ENCODE results near the gene PCDH20. TPM values are rescaled to one million over a fixed set of nuclear protein-coding genes. Genes with fewer than 3 reads are reported as not detected.

The PCDH20 gene, protein sequence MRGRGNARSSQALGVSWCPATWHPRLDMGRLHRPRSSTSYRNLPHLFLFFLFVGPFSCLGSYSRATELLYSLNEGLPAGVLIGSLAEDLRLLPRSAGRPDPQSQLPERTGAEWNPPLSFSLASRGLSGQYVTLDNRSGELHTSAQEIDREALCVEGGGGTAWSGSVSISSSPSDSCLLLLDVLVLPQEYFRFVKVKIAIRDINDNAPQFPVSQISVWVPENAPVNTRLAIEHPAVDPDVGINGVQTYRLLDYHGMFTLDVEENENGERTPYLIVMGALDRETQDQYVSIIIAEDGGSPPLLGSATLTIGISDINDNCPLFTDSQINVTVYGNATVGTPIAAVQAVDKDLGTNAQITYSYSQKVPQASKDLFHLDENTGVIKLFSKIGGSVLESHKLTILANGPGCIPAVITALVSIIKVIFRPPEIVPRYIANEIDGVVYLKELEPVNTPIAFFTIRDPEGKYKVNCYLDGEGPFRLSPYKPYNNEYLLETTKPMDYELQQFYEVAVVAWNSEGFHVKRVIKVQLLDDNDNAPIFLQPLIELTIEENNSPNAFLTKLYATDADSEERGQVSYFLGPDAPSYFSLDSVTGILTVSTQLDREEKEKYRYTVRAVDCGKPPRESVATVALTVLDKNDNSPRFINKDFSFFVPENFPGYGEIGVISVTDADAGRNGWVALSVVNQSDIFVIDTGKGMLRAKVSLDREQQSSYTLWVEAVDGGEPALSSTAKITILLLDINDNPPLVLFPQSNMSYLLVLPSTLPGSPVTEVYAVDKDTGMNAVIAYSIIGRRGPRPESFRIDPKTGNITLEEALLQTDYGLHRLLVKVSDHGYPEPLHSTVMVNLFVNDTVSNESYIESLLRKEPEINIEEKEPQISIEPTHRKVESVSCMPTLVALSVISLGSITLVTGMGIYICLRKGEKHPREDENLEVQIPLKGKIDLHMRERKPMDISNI
- total RNA-seq: not detected

DNA sequence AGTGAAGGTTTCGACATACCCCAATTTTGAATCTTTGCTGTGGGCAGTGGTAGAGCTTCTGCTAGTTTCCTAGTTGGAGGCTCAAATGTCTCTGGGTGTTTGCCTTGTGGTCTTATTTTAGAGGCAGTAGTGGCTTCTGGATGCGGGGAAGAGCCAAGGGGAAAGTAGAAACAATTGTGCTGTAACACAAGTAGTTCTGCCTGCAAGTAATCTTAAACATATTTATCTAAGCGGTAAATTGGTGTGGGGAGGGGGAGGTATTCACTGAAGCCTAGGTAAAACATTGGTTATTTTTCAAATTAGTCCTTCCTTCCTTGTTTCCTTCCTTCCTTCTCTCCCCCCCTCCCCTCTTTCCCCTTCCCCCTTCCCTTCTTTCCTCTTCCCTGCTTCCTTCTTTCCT, at the start of gene PCDH20:
TSS of gene PCDH20 (minus strand) at position 101 of the 400 bp plus-strand sequence. CDS start 691 bp downstream, outside the sequence.
- H3K27ac Mint-ChIP-seq: no peak within 1 kb of the TSS
- peaks cover 36% of the 10 kb centered on the region for H3K27me3 Mint-ChIP-seq
- no peaks in the 10 kb centered on the region for H3K9me3 Mint-ChIP-seq
- ATAC-seq (replicated peaks): no peak
- H3K4me1 Mint-ChIP-seq: no peaks in the 10 kb centered on the region
- H3K36me3 Mint-ChIP-seq (ENCODE audit: low read depth): no peaks in the 10 kb centered on the region
- H3K4me3 Mint-ChIP-seq: no peak within 1 kb of the TSS

DNA sequence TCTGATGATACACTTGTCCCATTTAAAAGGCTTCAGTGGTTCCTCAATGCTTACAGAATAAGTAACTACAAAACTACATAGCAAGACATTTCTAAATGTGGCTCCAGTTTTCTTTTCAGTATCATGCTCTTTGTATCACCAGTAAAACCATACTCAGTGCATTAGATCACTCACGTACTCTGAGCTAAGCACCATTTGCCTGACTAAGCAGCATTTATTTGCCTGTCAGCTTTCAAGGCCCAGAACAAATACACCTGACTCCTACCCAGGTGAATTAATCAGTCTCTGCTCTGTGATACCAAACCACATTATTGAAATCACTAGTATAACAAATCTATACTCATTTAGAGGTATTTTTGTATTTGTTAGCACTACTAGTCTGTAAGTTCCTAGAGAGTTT, 47.4 kb upstream of the PCDH20 start:
- Mint-ChIP-seq H3K36me3 (ENCODE audit: low read depth) (no peaks in the 10 kb centered on the region), H3K27ac (no peak overlapping the region)
- no peak for ATAC-seq (replicated peaks)

DNA sequence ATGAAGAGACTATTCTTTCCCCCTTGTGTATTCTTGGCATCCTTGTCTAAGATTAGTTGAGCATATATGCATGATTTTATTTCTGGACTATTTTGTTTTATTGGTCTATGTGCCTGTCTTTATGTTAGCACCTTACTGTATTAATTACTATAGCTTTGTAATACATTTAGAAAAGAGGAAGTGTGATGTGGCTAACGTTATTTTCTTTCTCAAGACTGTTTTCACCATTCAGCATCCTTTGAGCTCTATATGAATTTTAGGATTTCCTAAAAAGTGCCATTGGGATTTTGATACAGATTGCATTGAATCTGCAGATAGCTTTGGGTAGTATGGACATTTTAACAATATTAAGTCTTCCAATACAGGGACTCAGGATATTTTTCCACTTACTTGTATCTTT, 37.5 kb upstream of the PCDH20 start:
- no peaks in the 10 kb centered on the region for H3K4me1 Mint-ChIP-seq
- H3K27ac Mint-ChIP-seq: no peak overlapping the region
- no peaks in the 10 kb centered on the region for H3K36me3 Mint-ChIP-seq (ENCODE audit: low read depth)
- ATAC-seq (replicated peaks): no peak
- no peak overlapping the region for H3K4me3 Mint-ChIP-seq
- H3K9me3 Mint-ChIP-seq: peaks cover 4% of the 10 kb centered on the region
- H3K27me3 Mint-ChIP-seq: no peaks in the 10 kb centered on the region

More for the DNA sequence above, 47.4 kb upstream of the PCDH20 start:
- Mint-ChIP-seq H3K4me3 (no peak overlapping the region), H3K4me1 (no peaks in the 10 kb centered on the region), H3K27me3 (no peaks in the 10 kb centered on the region), H3K9me3 (peaks cover 12% of the 10 kb centered on the region)

DNA sequence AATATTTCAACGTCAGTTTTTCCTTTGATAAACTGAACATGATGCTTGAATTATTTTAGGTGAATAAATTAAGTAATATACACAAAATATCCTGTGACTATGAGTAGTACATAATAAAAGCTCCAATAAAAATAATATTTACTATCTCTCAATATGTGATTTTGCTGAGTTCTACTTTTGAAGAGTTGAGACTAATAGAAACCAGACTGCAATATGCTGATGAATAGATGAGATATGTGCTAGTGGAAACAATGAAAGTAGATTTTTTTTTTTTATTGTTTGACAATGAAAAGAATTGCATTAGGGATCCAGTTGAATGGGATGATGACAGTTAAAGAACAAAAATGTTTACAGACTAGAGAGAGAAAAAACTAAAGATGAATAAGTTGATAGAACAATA, 16.4 kb upstream of the PCDH20 start:
- Mint-ChIP-seq H3K4me3 (no peak overlapping the region), H3K4me1 (no peaks in the 10 kb centered on the region), H3K36me3 (ENCODE audit: low read depth) (no peaks in the 10 kb centered on the region), H3K9me3 (peaks cover 6% of the 10 kb centered on the region), H3K27ac (no peak overlapping the region), H3K27me3 (no peaks in the 10 kb centered on the region)
- ATAC-seq (replicated peaks): no peak

DNA sequence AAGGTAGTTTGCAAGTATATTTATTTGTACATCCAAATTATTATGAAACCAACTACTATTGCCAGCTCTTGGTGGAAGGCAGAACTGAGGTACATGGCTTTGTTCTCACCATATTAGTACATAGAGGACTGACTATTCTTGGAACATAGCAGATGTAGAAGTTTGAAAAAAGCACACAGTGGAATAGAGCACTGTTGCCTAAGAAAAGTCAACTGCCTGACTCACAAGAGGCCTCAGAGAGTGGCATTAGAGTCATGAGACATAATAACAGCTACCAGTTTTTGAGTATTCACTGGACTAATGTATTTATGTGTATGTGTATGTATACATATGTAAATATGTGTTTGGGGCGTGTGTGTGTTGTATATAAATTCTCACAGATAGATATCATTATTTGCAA, 8.3 kb upstream of the PCDH20 start:
- no peaks in the 10 kb centered on the region for H3K27me3 Mint-ChIP-seq
- H3K27ac Mint-ChIP-seq: no peak overlapping the region
- no peaks in the 10 kb centered on the region for H3K4me1 Mint-ChIP-seq
- no peak overlapping the region for H3K4me3 Mint-ChIP-seq
- H3K36me3 Mint-ChIP-seq (ENCODE audit: low read depth): no peaks in the 10 kb centered on the region
- ATAC-seq (replicated peaks): no peak
- peaks cover 9% of the 10 kb centered on the region for H3K9me3 Mint-ChIP-seq

DNA sequence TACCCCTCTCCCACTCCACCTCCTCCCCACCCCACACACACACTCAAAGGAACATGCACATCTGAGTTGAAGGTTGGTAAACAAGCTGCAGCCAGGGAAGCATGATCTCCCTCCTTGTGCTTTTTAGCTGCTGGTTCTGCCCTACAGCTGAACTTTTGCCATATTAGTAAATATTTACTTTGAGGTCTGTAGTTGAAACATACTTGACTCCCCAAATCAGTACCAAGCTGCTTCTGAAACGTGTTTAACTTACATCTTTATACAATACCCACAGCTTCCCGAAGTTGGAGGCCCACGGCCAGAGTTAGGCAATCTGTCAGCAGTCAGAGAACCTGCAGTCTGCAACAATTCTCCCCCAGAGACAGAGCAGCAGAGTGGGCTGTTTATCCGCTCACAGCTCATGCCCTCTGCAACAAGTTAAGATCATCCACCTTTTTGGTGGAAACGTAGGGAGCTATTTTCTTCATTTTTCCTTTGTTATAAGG, 1.5 kb upstream of the PCDH20 start:
- Mint-ChIP-seq H3K4me1 (no peaks in the 10 kb centered on the region), H3K27me3 (peaks cover 36% of the 10 kb centered on the region)

DNA sequence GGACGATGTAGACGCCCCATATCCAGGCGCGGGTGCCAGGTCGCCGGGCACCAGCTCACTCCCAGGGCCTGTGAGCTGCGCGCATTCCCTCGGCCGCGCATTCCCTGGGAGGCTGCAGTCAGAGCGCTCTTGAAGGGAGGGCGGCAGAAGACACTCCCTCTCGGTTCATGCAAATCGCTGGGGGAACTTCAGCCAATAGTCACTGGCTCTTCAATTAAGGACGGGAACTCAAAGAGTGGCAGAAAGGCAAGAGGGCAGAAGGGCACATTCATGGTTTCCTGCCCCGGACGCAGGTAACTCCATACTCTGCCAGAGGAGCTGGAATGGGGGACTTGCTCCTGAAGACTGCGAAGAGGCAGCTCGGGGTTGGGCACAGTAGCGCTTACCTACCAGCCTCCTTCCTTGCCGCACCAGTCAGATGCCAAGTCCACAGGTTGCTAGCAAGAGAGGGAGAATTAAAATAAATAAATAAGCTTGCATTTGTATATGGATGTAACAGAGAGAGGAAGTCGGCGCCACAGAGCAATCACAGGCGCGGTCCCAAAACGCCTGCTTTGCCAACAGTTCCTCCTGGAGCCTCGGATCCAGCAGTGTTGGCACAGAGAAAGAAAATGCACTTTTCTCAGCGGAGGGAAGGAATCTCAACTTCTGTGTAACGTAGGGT, 459 bp downstream of the PCDH20 start:
- Mint-ChIP-seq H3K9me3 (no peaks in the 10 kb centered on the region), H3K4me1 (no peaks in the 10 kb centered on the region), H3K27me3 (peaks cover 36% of the 10 kb centered on the region), H3K4me3 (no peak overlapping the region), H3K27ac (no peak overlapping the region), H3K36me3 (ENCODE audit: low read depth) (no peaks in the 10 kb centered on the region)
- no peak for ATAC-seq (replicated peaks)

More for the DNA sequence above, 1.5 kb upstream of the PCDH20 start:
- no peak overlapping the region for H3K27ac Mint-ChIP-seq
- H3K4me3 Mint-ChIP-seq: no peak overlapping the region
- no peaks in the 10 kb centered on the region for H3K9me3 Mint-ChIP-seq
- no peaks in the 10 kb centered on the region for H3K36me3 Mint-ChIP-seq (ENCODE audit: low read depth)
- ATAC-seq (replicated peaks): no peak

DNA sequence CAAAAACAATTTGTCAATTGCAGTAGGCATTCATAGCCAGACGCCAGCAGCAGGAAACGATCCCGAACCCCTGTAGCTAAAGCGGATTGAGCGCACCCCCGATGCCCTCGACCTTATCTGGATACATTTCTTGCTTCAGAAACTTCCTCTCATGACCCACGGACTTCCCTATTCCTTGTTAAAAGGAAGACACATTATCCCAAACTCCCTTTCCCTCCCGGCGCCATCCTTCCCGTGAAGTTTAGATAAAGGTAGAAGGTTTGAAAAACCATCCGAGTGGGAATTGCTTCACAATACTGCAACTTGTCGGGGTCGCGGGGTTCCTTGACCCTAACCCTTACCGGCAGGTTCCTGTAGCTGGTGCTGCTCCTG, 977 bp downstream of the PCDH20 start:
- Mint-ChIP-seq H3K27me3 (peaks cover 36% of the 10 kb centered on the region), H3K9me3 (no peaks in the 10 kb centered on the region), H3K4me3 (no peak overlapping the region), H3K4me1 (no peaks in the 10 kb centered on the region), H3K36me3 (ENCODE audit: low read depth) (no peaks in the 10 kb centered on the region), H3K27ac (no peak overlapping the region)
- ATAC-seq (replicated peaks): no peak

DNA sequence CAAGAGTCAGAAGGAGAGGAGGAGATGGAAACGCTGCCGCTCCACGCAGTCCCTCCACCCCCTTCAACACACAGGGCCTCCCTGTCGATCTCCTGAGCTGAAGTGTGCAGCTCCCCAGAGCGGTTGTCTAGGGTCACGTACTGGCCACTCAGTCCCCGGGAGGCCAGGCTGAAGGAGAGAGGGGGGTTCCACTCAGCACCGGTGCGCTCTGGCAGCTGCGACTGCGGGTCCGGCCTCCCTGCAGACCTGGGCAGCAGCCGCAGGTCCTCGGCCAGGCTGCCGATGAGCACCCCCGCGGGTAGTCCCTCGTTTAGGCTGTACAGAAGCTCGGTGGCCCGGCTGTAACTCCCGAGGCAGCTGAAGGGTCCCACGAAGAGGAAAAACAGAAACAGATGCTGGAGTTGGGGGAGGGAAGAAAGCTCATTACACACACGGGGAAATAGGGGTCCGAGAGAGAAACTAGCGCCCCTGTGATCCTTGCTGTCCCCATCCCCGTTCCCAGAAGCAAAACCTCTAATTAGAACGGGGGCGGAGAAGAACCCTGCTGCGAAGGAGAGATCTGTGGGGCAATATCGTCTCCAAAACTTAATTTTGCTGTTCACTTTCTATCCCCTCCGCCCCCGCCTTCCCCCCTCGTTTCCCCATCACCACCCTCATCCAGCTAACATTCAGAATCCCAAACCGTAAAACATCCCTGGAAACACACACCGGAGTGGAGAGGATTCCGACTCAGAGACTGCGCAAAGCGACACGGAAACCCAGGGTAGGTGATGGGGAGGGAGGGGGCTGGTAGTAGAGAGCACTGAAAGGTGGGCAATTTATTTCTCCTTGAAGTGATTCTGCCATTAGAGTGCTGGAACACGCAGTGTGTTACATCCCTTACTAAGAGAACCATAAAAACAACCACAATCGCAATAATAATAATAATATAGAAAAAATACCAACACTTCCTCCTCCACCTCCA, 1.8 kb downstream of the PCDH20 start:
- Mint-ChIP-seq H3K4me1 (no peaks in the 10 kb centered on the region), H3K9me3 (no peaks in the 10 kb centered on the region), H3K27me3 (peaks cover 36% of the 10 kb centered on the region), H3K27ac (no peak overlapping the region), H3K4me3 (no peak overlapping the region), H3K36me3 (ENCODE audit: low read depth) (no peaks in the 10 kb centered on the region)
- ATAC-seq (replicated peaks): no peak

DNA sequence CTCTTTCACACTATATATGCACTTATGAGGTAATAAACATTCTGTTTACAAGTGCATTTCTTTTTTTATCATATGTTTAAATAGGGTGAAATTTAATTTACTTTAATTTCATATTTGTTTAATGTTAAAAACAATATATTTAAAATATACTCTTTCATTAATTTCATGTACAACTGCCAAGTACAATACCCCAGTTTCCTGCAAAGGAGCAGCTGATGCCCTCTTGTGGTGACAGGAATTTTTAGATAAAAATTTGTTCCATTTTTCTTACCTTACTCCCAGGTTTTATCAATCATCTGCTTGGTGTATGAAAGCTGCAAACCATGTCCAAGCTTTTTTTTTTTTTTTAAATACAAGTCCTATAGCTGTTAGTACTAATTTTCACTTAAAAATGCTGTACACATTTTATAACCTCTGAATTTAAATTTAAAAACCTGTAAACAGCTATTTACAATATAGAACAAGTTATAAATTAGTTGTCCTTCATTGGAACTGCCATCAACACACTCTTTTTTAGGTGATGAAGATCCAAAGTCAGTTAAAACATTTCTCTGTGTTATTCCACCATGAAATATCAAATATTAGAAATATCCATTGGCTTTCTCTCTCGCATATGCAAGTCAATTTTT, 4.9 kb downstream of the PCDH20 start:
- Mint-ChIP-seq H3K9me3 (no peaks in the 10 kb centered on the region), H3K4me1 (no peaks in the 10 kb centered on the region), H3K4me3 (no peak overlapping the region), H3K27me3 (peaks cover 27% of the 10 kb centered on the region), H3K27ac (no peak overlapping the region), H3K36me3 (ENCODE audit: low read depth) (no peaks in the 10 kb centered on the region)
- ATAC-seq (replicated peaks): no peak

DNA sequence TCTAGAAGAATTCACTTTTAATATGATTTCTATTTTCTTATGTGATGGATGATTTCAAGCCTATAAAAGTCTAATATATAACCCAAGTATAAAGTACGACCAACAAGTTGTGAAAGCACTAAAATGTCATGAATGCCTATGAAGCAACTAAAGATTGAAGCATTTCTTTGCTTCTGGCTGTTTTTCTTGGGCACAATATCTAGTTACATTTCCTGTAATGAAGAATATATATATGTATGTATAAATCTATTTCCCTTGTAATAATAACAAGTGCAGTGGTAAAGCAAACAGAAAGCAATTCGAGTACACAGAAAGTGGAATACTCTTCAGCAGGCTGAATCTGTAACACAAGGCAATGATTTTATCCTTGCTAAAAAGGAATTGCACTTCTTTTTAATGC, 5.4 kb downstream of the PCDH20 start:
- no peak for ATAC-seq (replicated peaks)
- Mint-ChIP-seq H3K27me3 (peaks cover 22% of the 10 kb centered on the region), H3K27ac (no peak overlapping the region), H3K4me3 (no peak overlapping the region), H3K9me3 (no peaks in the 10 kb centered on the region), H3K36me3 (ENCODE audit: low read depth) (no peaks in the 10 kb centered on the region), H3K4me1 (no peaks in the 10 kb centered on the region)

DNA sequence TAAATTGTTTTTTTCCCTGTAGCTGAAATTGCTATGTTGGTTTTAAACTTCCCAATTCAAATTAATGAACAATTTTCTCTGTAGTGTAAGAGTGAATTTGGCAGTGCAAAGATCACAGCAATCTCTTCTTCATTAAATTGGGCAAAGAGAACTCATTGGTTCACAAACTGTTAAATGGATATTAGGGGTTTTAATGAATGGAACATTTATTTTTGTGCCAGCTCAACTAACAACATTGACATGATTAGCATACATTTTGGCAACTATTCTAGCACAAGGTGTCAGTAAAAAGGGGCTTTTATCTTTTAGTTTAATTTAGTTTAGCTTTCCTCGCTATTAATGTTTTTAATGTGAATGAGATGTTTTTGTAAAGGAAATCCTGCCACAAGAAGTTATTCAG, 7.1 kb downstream of the PCDH20 start:
- H3K36me3 Mint-ChIP-seq (ENCODE audit: low read depth): no peaks in the 10 kb centered on the region
- H3K27me3 Mint-ChIP-seq: peaks cover 9% of the 10 kb centered on the region
- no peak overlapping the region for H3K27ac Mint-ChIP-seq
- H3K4me1 Mint-ChIP-seq: no peaks in the 10 kb centered on the region
- no peak overlapping the region for H3K4me3 Mint-ChIP-seq
- H3K9me3 Mint-ChIP-seq: no peaks in the 10 kb centered on the region
- ATAC-seq (replicated peaks): no peak

DNA sequence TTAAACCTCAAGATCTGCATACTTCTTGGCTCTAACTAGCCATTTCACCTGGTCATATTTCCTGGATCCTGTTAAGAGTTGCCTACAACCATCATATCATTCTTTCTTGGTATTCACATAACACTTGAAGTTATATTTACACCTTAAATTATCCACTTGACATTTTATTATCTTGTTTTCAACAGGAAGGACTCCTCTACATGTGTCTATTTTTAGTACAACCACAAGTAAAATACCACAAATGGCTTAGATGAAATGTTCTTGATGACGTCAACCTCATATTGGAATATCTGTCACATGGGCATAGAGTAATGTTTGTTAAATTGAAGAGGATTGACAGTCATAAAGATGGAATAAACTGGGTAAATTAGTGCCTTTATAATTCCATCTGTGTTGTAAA, 9.4 kb downstream of the PCDH20 start:
- no peak for ATAC-seq (replicated peaks)

More for the DNA sequence above, 9.4 kb downstream of the PCDH20 start:
- Mint-ChIP-seq H3K4me3 (no peak overlapping the region), H3K36me3 (ENCODE audit: low read depth) (no peaks in the 10 kb centered on the region), H3K27ac (no peak overlapping the region), H3K27me3 (no peaks in the 10 kb centered on the region), H3K9me3 (no peaks in the 10 kb centered on the region), H3K4me1 (no peaks in the 10 kb centered on the region)
